RCC 7860 (cell line): Measurements from ENCODE around the gene GMPPB.
"Not testable (repeated sequence)": the region's sequence is repeated elsewhere in the genome, so short reads cannot be mapped to it uniquely, and the experiment has no call there.

Source experiments
- DNase-seq: peaks from one replicate; pipeline ENCODE4 v3.0.0-alpha.2; 2015; ENCODE audit warnings: low spot score
- FAIRE-seq: peaks from 2 replicates; lab custom pipeline; 2012; peaks lifted over from hg19 to GRCh38; lab: Jason Lieb, UNC

Gene GMPPB

DNA sequence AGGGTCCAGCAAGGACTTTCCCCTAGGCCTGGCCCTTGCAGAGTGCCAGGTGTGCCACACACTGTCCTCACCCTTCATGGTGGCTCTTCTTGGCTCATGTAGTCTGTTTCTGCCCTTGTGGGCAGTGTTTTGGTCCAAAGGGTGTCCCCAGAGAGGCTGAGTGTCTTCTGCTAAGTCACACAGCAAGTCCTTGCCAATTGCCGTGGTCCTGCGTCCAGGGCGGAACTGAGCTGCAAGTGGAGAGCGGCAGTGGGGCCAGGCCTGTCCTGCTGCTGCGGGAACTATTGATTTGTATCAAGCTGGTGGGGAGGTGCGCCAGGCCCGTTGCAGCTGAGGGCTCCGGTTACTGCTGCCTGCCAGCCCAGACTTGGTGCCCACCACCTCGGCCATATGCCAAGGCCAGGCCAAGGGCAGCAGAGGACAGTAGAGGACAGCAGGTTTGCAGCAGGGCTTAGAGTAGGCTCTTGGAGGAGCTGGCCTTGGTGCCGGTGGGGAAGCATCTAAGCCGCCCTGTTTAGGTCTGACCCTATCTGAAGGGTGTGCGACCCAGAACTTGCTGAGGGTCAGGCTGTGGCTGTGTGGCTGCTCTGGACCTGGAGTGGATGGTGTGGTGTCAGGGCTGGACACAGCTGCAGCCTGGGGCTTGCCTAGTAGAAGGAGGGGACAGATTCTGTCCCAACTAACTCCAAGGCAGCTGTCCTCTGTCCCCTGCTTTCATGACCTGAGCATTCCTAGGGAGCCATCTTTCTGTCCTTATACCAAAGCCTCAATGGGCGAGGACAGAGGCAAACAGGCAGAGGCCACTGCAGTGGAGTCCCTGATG, 8.8 kb downstream of the GMPPB start:
- DNase-seq = no peak

DNA sequence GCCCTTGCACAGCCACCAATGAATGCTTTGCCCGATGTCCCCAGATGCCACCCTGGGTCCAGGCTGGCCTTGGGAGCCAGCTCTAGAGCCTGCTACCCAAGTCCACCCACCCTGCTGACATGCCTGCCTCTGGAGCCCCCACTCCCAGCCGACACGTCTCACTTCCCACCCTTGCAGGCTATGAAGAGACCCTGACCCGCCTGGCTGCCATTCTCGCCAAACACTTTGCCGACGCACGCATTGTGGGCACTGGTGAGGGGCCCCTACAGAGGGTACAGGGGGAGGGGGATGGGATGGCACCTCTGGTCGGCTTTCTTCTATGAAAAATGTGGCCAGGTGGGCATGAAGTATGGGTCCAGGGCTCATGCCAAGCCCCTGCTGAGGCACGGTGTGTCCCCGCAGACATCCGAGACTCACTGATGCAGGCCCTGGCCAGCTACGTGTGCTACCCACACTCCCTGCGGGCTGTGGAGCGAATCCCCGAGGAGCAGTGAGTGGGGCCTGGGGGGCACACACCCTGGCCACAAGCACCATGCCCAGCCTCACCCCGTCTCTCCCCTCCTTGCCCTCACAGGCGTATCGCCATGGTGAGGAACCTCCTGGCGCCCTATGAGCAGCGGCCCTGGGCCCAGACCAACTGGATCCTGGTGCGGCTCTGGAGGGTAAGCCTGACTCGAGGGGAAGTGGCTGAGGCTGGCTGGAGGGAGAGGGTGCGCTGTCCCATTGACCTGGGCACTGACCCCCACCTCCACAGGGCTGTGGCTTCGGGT, 10.2 kb downstream of the GMPPB start:
- no peak for DNase-seq
- no peak for FAIRE-seq

More for the DNA sequence above, 8.8 kb downstream of the GMPPB start:
- FAIRE-seq = no peak

DNA sequence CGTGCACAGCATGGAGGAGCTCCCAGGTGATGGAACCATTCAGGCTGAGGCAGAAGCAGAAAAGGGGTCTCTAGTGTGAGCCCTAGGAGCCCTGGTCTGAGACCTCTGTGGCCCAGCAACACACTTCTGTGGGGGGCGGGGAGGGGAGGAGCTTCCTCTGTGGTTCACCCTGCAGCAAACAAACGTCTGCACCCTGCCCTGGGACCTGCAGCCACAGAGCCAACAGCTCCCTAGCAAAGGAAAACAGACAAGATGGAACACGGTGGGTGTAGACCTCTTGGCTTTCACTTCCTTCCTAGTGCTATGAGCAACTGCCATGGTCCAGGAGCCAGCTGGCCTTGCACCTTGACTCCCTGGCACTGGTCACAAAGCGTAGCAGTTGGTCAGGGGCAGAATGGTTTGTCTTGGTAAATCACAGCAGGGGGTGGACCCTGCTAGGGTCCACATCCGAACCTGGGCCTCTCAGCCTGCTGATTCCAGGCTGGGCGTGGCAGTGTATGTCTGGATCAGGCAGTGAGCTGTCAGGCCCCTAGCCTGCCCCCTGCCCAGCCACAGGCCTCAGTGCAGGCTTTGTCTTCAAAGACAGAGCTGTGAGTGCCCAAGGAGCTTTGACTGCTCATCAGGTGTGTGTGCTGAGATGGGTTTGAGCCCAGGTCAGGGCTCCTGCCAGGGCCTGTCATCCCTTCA, 11.0 kb downstream of the GMPPB start:
- FAIRE-seq = no peak
- DNase-seq = no peak

- DNase-seq (no peak), FAIRE-seq (no peak)
Measured at GRCh38 chr3:49712166-49712565, 11.6 kb downstream of the GMPPB start.

GRCh38 chr3:49711489-49711888, 12.3 kb downstream of the GMPPB start:
- DNase-seq = no peak
- no peak for FAIRE-seq

DNA sequence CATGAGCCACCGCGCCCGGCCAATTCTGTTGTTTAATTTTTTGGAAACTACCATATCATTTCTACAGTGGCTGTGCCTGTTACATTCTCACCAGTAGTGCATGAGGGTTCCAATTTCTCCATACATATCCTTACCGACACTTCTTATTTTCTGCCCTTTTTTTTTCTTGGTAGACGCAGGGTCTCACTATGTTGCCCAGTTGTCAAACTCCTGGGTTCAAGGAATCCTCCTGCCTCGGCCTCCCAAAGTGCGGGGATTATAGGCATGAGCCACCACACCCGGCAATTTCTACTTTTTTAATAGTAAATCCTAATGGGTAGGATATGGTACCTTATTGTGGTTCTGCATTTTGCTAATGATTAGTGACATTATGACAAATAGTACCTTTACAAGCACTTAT, 13.9 kb downstream of the GMPPB start:
- FAIRE-seq = no peak
- DNase-seq = no peak

GRCh38 chr3:49707113-49707480, 16.7 kb downstream of the GMPPB start:
- no peak for DNase-seq
- no peak for FAIRE-seq

- FAIRE-seq (no peak), DNase-seq (no peak)
Measured at GRCh38 chr3:49706456-49707112, 17.2 kb downstream of the GMPPB start.

- DNase-seq (no peak), FAIRE-seq (no peak)
Measured at GRCh38 chr3:49705390-49705960, 18.3 kb downstream of the GMPPB start.

DNA sequence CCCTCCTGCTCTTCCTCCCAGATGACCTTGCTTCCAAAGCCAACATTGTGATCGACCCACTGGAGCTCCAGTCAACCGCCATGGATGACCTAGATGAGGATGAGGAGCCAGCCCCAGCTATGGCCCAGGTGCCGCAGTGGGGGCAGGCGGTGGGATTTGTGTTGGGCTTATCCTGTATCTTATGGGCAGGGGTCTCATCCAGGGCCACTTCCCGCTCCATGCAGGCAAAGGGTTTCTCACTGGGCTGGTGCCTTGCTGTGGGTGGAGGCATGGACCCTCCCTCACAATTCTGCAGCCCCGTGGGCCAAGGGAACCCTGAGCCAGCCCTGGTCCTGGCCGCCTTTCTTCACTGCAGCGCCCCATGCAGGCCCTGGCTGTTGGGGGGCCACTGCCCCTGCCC, 19.1 kb downstream of the GMPPB start:
- DNase-seq = no peak
- FAIRE-seq = no peak

GRCh38 chr3:49703956-49704355, 19.8 kb downstream of the GMPPB start:
- FAIRE-seq = no peak
- DNase-seq = no peak

DNA sequence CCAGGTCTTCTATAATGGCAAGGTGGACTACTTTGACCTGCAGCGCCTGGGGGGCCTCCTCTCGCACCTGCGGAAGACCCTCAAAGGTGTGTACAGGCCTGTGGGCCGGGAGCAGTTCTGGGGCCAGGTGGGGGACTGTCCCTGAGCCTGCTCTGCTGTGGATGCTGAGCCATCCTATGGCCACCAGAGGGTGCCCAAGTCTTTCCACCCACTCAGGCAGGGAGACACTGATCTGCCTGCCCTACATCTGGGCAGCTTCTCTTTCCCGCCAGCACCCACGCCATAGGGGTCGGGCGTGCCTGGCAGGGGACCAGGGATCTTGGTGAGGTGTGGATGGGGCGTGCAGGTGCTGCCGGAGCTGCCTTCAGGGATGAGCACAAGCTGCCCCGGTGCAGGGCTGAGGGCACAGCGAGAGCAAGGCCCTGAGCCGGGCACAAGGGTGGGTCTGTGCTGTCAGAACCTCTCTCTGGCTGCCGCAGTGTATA, 20.3 kb downstream of the GMPPB start:
- DNase-seq = peak; percentile 50
- no peak for FAIRE-seq

- DNase-seq (no peak), FAIRE-seq (no peak)
Measured at GRCh38 chr3:49702672-49703071, 21.1 kb downstream of the GMPPB start.

GRCh38 chr3:49701388-49702077, 22.2 kb downstream of the GMPPB start:
- no peak for FAIRE-seq
- no peak for DNase-seq

DNA sequence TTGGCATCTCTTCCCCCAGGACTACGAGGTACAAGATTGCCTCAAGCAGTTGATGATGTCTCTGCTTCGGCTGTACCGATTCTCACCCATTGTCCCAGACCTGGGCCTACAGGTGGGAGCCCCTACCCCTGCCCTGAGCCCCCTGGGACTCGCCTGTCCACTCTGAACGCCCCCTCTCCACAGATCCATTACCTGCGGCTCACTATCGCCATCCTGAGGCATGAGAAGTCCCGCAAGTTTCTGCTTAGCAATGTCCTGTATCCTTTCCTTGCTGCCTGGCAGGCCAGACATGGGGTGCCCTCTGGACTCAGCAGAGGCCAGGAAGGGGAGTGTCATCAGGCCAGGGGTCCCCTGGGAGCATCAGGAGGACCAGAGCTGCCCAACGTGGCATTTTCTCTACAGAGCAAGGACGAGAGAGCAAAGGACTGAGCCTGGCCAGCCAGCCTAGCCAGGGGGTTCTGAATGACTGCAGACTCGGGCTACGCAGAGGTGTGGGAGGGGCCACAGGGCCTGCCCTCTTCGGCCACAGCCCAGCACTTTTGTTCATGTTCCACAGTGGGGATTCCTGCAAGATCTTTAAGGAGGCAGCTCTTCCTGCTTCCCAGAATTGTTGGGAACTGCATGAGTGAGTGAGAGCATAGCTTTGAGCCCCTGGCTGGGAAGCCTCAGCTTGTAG, 23.2 kb downstream of the GMPPB start:
- FAIRE-seq (no peak), DNase-seq (no peak)

- DNase-seq = no peak
- FAIRE-seq = no peak
Measured at GRCh38 chr3:49700014-49700413, 23.7 kb downstream of the GMPPB start.

DNA sequence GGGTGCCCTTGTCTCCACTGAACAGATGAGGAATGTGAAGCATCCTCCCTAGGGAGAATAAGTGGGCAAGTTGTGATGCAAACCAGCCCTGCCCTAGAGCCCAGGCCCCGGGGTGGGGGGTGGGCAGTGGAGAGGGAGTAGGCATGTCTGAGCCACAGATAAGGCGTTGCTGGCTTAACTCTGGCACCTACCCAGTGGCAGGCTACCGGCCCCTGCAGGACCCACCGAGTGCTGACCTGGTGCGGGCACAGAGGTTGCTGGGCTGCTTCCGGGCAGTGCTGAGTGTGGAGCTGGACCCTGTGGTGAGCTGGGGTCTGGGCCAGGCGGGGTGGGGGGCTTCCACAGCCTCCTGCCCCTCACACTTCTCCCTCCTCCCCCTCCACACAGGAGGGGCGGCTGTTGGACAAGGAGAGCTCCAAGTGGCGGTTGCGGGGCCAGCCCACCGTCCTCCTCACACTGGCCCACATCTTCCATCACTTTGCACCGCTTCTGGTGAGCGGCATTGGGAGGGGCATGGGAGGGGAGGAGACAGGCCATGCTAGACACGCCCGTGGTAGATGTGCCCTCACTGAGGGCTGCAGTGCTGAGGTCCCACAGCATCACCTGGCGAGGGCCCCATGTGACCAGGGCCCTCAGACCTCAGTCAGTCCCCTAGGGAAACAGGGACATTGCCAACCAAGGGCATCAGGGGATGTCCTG, 24.3 kb downstream of the GMPPB start:
- no peak for DNase-seq

DNA sequence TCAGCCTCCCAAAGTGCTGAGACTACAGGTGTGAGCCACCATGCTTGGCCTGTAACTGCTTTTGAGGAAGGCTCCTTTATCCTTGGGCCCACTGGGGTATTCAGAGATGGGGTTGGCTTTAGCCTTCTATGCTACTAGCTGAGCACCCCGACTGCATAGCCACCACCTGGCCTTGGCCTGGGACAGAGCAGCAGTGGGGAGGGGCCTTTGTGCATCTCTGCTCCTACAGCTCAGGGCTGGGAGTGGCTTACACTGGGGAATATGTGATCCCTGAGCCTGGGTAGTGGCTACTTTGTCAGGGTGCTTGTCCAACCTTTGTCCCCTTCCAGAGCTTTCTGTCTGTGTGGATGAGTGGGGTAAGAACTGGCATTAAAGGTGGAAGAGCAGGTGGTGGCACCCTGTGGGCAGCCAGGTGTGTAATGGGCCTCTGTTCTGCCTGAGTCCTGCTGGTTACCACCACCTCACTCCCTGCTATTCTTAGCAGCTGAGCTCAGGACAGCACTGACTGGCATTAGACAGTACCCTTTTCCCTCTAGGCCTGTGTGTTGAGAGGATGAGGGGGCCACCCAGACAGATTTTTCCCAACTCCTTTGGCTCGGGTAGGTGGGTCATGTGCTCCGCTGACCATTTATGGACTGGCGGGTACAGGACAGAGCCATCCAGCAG, 28.3 kb downstream of the GMPPB start:
- FAIRE-seq, DNase-seq: not testable (repeated sequence)

More for the DNA sequence above, 24.3 kb downstream of the GMPPB start:
- FAIRE-seq = no peak
